Parietal lobe (tissue), 1 donor: ENCODE measurements around the gene DNAI2. TPM values are rescaled to one million over a fixed set of nuclear protein-coding genes. Genes with fewer than 3 reads are reported as not detected.

Source experiments
- total RNA-seq: library from RNA; depleted of rRNA; stranded (reverse); fragments of >200 nt; gene quantifications from one replicate; pipeline ENCODE4 v1.2.3, GENCODE V29; 2014

The DNAI2 gene
- total RNA-seq, result not detected

GRCh38 chr17:74274060-74274708 is at the start of gene DNAI2:
Gene DNAI2, plus strand, starts transcription at chr17:74274234. Its CDS starts 7,584 bp downstream, at chr17:74281818.

DNA sequence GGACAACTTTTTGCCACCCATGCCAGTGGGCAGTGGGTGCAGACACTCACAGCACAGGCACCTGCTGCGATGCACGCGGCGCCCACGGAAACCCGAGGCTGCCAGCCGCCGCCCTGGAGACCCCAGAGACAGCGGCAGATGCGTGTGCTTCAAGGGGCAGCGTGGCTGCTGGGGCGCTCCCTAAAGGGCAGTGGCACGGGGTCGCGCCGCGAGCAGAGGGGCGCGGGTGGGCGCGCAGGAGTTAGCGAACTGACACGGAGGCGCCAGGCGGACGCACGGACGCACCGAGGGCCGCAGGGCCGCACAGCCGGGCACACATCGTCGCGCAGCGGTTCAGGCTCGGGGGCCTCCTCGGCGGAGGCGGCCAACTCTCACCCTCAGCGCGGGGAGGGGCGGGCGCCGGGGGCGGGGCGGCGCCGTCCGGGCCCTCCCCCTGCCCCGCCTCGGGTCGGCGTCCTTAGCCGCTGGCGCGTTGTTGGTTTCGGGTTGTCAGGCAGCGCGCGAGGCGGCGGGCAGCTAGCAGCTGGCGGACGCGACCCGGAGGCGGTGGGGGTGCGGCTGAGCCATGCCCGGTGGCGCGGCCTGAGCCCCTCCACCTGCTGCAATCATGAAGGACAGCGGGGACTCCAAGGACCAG is 51.8 kb downstream of the DNAI2 start, which contains the start of gene KIF19:
Gene KIF19, plus strand, starts transcription at position 484 of the 637 bp plus-strand sequence. Its CDS starts 124 bp downstream, at position 608.

GRCh38 chr17:74361230-74362068 is 87.4 kb downstream of the DNAI2 start, which contains the start of gene BTBD17:
Gene BTBD17, minus strand, starts transcription at chr17:74361868. Its CDS starts 49 bp downstream, at chr17:74361819.

Other genes starting within 250 kb of the DNAI2 start
- gene RPL38, start 70.6 kb upstream of the DNAI2 start, total RNA-seq, result 1,198 TPM
- gene TTYH2, start 60.7 kb upstream of the DNAI2 start, total RNA-seq, result 17.2 TPM
- gene KIF19, start 52.0 kb downstream of the DNAI2 start, total RNA-seq, result 0.63 TPM
- 4.7 TPM for gene BTBD17, start 87.6 kb downstream of the DNAI2 start, total RNA-seq
- gene GPR142, start 93.3 kb downstream of the DNAI2 start, total RNA-seq, result not detected
- gene GPRC5C, start 157.9 kb downstream of the DNAI2 start, total RNA-seq, result 5.6 TPM
- gene CD300A, start 192.4 kb downstream of the DNAI2 start, total RNA-seq, result 2.5 TPM